Activated CD4-positive, alpha-beta memory T cell treated with anti-CD3 and anti-CD28 coated beads, Interleukin-2, amount 10 ng/mL, durations not matched to agents 7 days and 5 days (primary cell): ENCODE measurements around the gene MREG. TPM values are rescaled to one million over a fixed set of nuclear protein-coding genes. Genes with fewer than 3 reads are reported as not detected.
"Not testable (repeated sequence)": the region's sequence is repeated elsewhere in the genome, so short reads cannot be mapped to it uniquely, and the experiment has no call there.

Experiments
- CTCF ChIA-PET: fragments of 350-600 bp; sonication (Branson Sonifier 250); formaldehyde crosslinking; loops from one replicate; lab custom pipeline; 2021; ENCODE audit warnings: antibody characterized with exemption, inconsistent platforms; lab: Charles Lee
- POLR2A ChIA-PET: fragments of 350-600 bp; sonication (Branson Sonifier 250); formaldehyde crosslinking; loops from one replicate; lab custom pipeline; 2021; ENCODE audit warnings: antibody characterized with exemption; lab: Charles Lee
- DNase-seq: peaks from one replicate; pipeline ENCODE4 v3.0.0-alpha.2; 2020
- H3K27ac Mint-ChIP-seq: one replicate; pipeline ENCODE4 v1.8.0; 2021; ENCODE audit warnings: mild to moderate bottlenecking, mixed read lengths
- H3K27me3 Mint-ChIP-seq: one replicate; pipeline ENCODE4 v1.8.0; 2021; ENCODE audit warnings: mixed read lengths
- H3K36me3 Mint-ChIP-seq: one replicate; pipeline ENCODE4 v1.8.0; 2021; ENCODE audit warnings: low read depth, mixed read lengths
- H3K4me1 Mint-ChIP-seq: one replicate; pipeline ENCODE4 v1.8.0; 2021; ENCODE audit warnings: mixed read lengths
- H3K4me3 Mint-ChIP-seq: one replicate; pipeline ENCODE4 v1.8.0; 2021; ENCODE audit warnings: mild to moderate bottlenecking, mixed read lengths
- H3K9me3 Mint-ChIP-seq: one replicate; pipeline ENCODE4 v1.8.0; 2021; ENCODE audit warnings: mixed read lengths
- total RNA-seq, 2 experiments: library from RNA; stranded (reverse); gene quantifications; one replicate each; pipeline ENCODE4 v1.2.3, GENCODE V29; 2021

The MREG gene
- total RNA-seq, 2 experiments from 2014 or later, result 12.6 to 15.1 TPM

GRCh38 chr2:216003876-216004696 lies 9.3 kb downstream of the MREG start:
- Mint-ChIP-seq H3K4me1 (peaks cover 58% of the 10 kb centered on the region), H3K36me3 (peaks cover 14% of the 10 kb centered on the region)
- CTCF ChIA-PET, result interaction anchor here (2.8 kb wide), 1 partner anchor 12 kb away, joined by 16 read pairs; no protein-coding TSS in a partner anchor

GRCh38 chr2:216002693-216003092 lies 10.7 kb downstream of the MREG start:
- Mint-ChIP-seq H3K27me3 (no peaks in the 10 kb centered on the region), H3K9me3 (no peaks in the 10 kb centered on the region), H3K36me3 (peaks cover 15% of the 10 kb centered on the region), H3K4me1 (peaks cover 56% of the 10 kb centered on the region), H3K4me3 (no peak overlapping the region), H3K27ac (no peak overlapping the region)
- CTCF ChIA-PET, result interaction anchor here (1.8 kb wide), 1 partner anchor 72 kb away, joined by 4 read pairs; no protein-coding TSS in a partner anchor
- DNase-seq, result no peak
- POLR2A ChIA-PET, result no interaction called here

More at GRCh38 chr2:216003876-216004696, 9.3 kb downstream of the MREG start:
- DNase-seq, result no peak
- no peaks in the 10 kb centered on the region for H3K9me3 Mint-ChIP-seq
- peak overlapping the region; percentile 58 for H3K27ac Mint-ChIP-seq
- POLR2A ChIA-PET, result no interaction called here
- H3K27me3 Mint-ChIP-seq, result no peaks in the 10 kb centered on the region
- H3K4me3 Mint-ChIP-seq, result no peak overlapping the region

- CTCF ChIA-PET, result interaction anchor here (1.8 kb wide), 1 partner anchor 71 kb away, joined by 4 read pairs; no protein-coding TSS in a partner anchor
- Mint-ChIP-seq H3K27ac (no peak overlapping the region), H3K36me3 (peaks cover 19% of the 10 kb centered on the region), H3K27me3 (no peaks in the 10 kb centered on the region), H3K4me1 (peaks cover 57% of the 10 kb centered on the region), H3K4me3 (no peak overlapping the region), H3K9me3 (no peaks in the 10 kb centered on the region)
- POLR2A ChIA-PET, result interaction anchor here (1.0 kb wide), 1 partner anchor 13 kb away, joined by 3 read pairs; no protein-coding TSS in a partner anchor
- no peak for DNase-seq
These were observed 11.2 kb downstream of the MREG start for GRCh38 chr2:216002101-216002678.

GRCh38 chr2:216001216-216002100 lies 11.9 kb downstream of the MREG start:
- ChIA-PET POLR2A (interaction anchor here (1.0 to 1.7 kb wide), 2 partner anchors 14 to 33 kb away, joined by 3 to 6 read pairs; no protein-coding TSS in a partner anchor), CTCF (interaction anchor here (0.9 to 1.8 kb wide), 3 partner anchors 22 to 71 kb away, joined by 3 to 6 read pairs (median 4); no protein-coding TSS in a partner anchor)
- Mint-ChIP-seq H3K27me3 (no peaks in the 10 kb centered on the region), H3K4me1 (peaks cover 50% of the 10 kb centered on the region), H3K4me3 (no peak overlapping the region), H3K27ac (no peak overlapping the region), H3K9me3 (no peaks in the 10 kb centered on the region), H3K36me3 (peaks cover 22% of the 10 kb centered on the region)
- no peak for DNase-seq

GRCh38 chr2:215998636-215999035 lies 14.7 kb downstream of the MREG start:
- Mint-ChIP-seq H3K9me3 (no peaks in the 10 kb centered on the region), H3K27me3 (no peaks in the 10 kb centered on the region), H3K27ac (no peak overlapping the region), H3K4me3 (no peak overlapping the region), H3K36me3 (peaks cover 35% of the 10 kb centered on the region), H3K4me1 (peaks cover 24% of the 10 kb centered on the region)
- CTCF ChIA-PET, result interaction anchor here (1.6 kb wide), 1 partner anchor 48 kb away, joined by 3 read pairs; no protein-coding TSS in a partner anchor
- no peak for DNase-seq
- POLR2A ChIA-PET, result interaction anchor here (1.0 kb wide), 1 partner anchor 13 kb away, joined by 3 read pairs; no protein-coding TSS in a partner anchor

GRCh38 chr2:215997219-215997618 lies 16.1 kb downstream of the MREG start:
- Mint-ChIP-seq H3K4me3 (no peak overlapping the region), H3K9me3 (no peaks in the 10 kb centered on the region), H3K4me1 (peaks cover 10% of the 10 kb centered on the region), H3K27me3 (no peaks in the 10 kb centered on the region), H3K27ac (no peak overlapping the region), H3K36me3 (peaks cover 47% of the 10 kb centered on the region)
- ChIA-PET POLR2A (no interaction called here), CTCF (interaction anchor here (1.6 kb wide), 1 partner anchor 47 kb away, joined by 3 read pairs; no protein-coding TSS in a partner anchor)
- no peak for DNase-seq

GRCh38 chr2:215994911-215995310 lies 18.4 kb downstream of the MREG start:
- Mint-ChIP-seq H3K4me3 (no peak overlapping the region), H3K36me3 (peaks cover 70% of the 10 kb centered on the region), H3K9me3 (peaks cover 19% of the 10 kb centered on the region), H3K4me1 (peaks cover 5% of the 10 kb centered on the region), H3K27me3 (no peaks in the 10 kb centered on the region), H3K27ac (no peak overlapping the region)
- CTCF ChIA-PET, result interaction anchor here (0.9 to 1.4 kb wide), 2 partner anchors 11 to 44 kb away, joined by 3 to 4 read pairs; no protein-coding TSS in a partner anchor
- POLR2A ChIA-PET, result no interaction called here
- DNase-seq, result no peak

GRCh38 chr2:215988556-215989207 lies 24.7 kb downstream of the MREG start:
- CTCF ChIA-PET, DNase-seq, H3K4me3 Mint-ChIP-seq, H3K27me3 Mint-ChIP-seq, H3K27ac Mint-ChIP-seq, H3K4me1 Mint-ChIP-seq: not testable (repeated sequence)
- POLR2A ChIA-PET, result interaction anchor here (1.1 kb wide), 1 partner anchor 24 kb away, joined by 3 read pairs; no protein-coding TSS in a partner anchor
- H3K36me3 Mint-ChIP-seq, result peaks cover 81% of the 10 kb centered on the region
- peaks cover 41% of the 10 kb centered on the region for H3K9me3 Mint-ChIP-seq

- ChIA-PET CTCF (interaction anchor here (1.2 to 1.7 kb wide), 3 partner anchors 27 to 37 kb away, joined by 4 to 5 read pairs (median 5); partner anchors contain the start of gene MREG), POLR2A (interaction anchor here (0.9 kb wide), 1 partner anchor 30 kb away, joined by 3 read pairs; no protein-coding TSS in a partner anchor)
These were observed 28.1 kb downstream of the MREG start for GRCh38 chr2:215985257-215985656.

GRCh38 chr2:215984661-215985060 lies 28.7 kb downstream of the MREG start:
- Mint-ChIP-seq H3K27ac (no peak overlapping the region), H3K27me3 (no peaks in the 10 kb centered on the region), H3K9me3 (peaks cover 20% of the 10 kb centered on the region), H3K4me1 (peaks cover 38% of the 10 kb centered on the region), H3K4me3 (no peak overlapping the region), H3K36me3 (peaks cover 47% of the 10 kb centered on the region)
- POLR2A ChIA-PET, result no interaction called here
- no peak for DNase-seq
- CTCF ChIA-PET, result no interaction called here

More at GRCh38 chr2:215985257-215985656, 28.1 kb downstream of the MREG start:
- Mint-ChIP-seq H3K4me1 (peaks cover 32% of the 10 kb centered on the region), H3K36me3 (peaks cover 52% of the 10 kb centered on the region), H3K27ac (no peak overlapping the region), H3K4me3 (no peak overlapping the region), H3K27me3 (no peaks in the 10 kb centered on the region), H3K9me3 (peaks cover 24% of the 10 kb centered on the region)
- DNase-seq, result no peak

GRCh38 chr2:215983581-215984351 lies 29.6 kb downstream of the MREG start:
- Mint-ChIP-seq H3K9me3 (peaks cover 17% of the 10 kb centered on the region), H3K36me3 (peaks cover 38% of the 10 kb centered on the region), H3K27me3 (no peaks in the 10 kb centered on the region), H3K27ac (no peak overlapping the region), H3K4me3 (no peak overlapping the region), H3K4me1 (peaks cover 44% of the 10 kb centered on the region)
- POLR2A ChIA-PET, result no interaction called here
- DNase-seq, result no peak
- CTCF ChIA-PET, result no interaction called here
